ENCODE results near the gene YJU2.
"Not testable (repeated sequence)": the region's sequence is repeated elsewhere in the genome, so short reads cannot be mapped to it uniquely, and the experiment has no call there.

YJU2 gene

GRCh38 chr19:4246767-4247593 is at the start of gene YJU2:
Gene YJU2, plus strand, starts transcription at chr19:4247080. Its CDS starts 67 bp downstream, at chr19:4247147.
- peak; percentile 98 for DNase-seq (ENCODE audit: low read depth)

- DNase-seq (ENCODE audit: low read depth): no peak
These were observed 49.7 kb upstream of the YJU2 start for GRCh38 chr19:4197228-4197624.

GRCh38 chr19:4197625-4198466 is 49.0 kb upstream of the YJU2 start:
- no peak for DNase-seq (ENCODE audit: low read depth)

- no peak for DNase-seq (ENCODE audit: low read depth)
These were observed 48.3 kb upstream of the YJU2 start for GRCh38 chr19:4198467-4199126.

- no peak for DNase-seq (ENCODE audit: low read depth)
These were observed 47.1 kb upstream of the YJU2 start for GRCh38 chr19:4199699-4200293.

GRCh38 chr19:4200940-4201542 is 45.8 kb upstream of the YJU2 start:
- DNase-seq (ENCODE audit: low read depth): no peak

- DNase-seq (ENCODE audit: low read depth): no peak
These were observed 45.1 kb upstream of the YJU2 start for GRCh38 chr19:4201798-4202197.

- DNase-seq (ENCODE audit: low read depth): no peak
These were observed 39.9 kb upstream of the YJU2 start for GRCh38 chr19:4206818-4207484.

GRCh38 chr19:4208385-4209094 is 38.3 kb upstream of the YJU2 start:
- DNase-seq (ENCODE audit: low read depth): no peak

- no peak for DNase-seq (ENCODE audit: low read depth)
These were observed 36.6 kb upstream of the YJU2 start for GRCh38 chr19:4210166-4210731.

GRCh38 chr19:4213116-4213515 is 33.8 kb upstream of the YJU2 start:
- no peak for DNase-seq (ENCODE audit: low read depth)

GRCh38 chr19:4215807-4216206 is 31.1 kb upstream of the YJU2 start:
- no peak for DNase-seq (ENCODE audit: low read depth)

GRCh38 chr19:4216846-4217245 is 30.0 kb upstream of the YJU2 start:
- DNase-seq (ENCODE audit: low read depth): no peak

- no peak for DNase-seq (ENCODE audit: low read depth)
These were observed 29.2 kb upstream of the YJU2 start for GRCh38 chr19:4217429-4218264.

- not testable (repeated sequence) for DNase-seq (ENCODE audit: low read depth)
These were observed 28.4 kb upstream of the YJU2 start for GRCh38 chr19:4218523-4218922.

GRCh38 chr19:4220188-4220587 is 26.7 kb upstream of the YJU2 start:
- DNase-seq (ENCODE audit: low read depth): no peak

- DNase-seq (ENCODE audit: low read depth): no peak
These were observed 22.4 kb upstream of the YJU2 start for GRCh38 chr19:4224470-4224869.

- no peak for DNase-seq (ENCODE audit: low read depth)
These were observed 21.0 kb upstream of the YJU2 start for GRCh38 chr19:4225885-4226284.

GRCh38 chr19:4227771-4228170 is 19.1 kb upstream of the YJU2 start:
- DNase-seq (ENCODE audit: low read depth): no peak

Data from non-pigmented ciliary epithelial cell (primary cell).